ACC112 (cell line): ENCODE data around the gene SMAD3.

Source experiments
- H2AFZ ChIP-seq: fragments of 200-600 bp; sonication (generic); one replicate; pipeline ENCODE4 v1.6.0; 2017; ENCODE audit warnings: antibody characterized with exemption, low read length; ENCODE audit not compliant: unreplicated experiment
- H3K27ac ChIP-seq: fragments of 200-600 bp; sonication (generic); 2 replicates; pipeline ENCODE4 v1.5.1; 2014; ENCODE audit warnings: low read depth, mild to moderate bottlenecking, antibody characterized with exemption, low read length, moderate library complexity
- H3K27me3 ChIP-seq: fragments of 200-600 bp; sonication (generic); 2 replicates; pipeline ENCODE4 v1.6.1; 2014; ENCODE audit warnings: mild to moderate bottlenecking, antibody characterized with exemption, low read length, moderate library complexity, mixed read lengths; ENCODE audit not compliant: insufficient read depth
- H3K36me3 ChIP-seq: fragments of 200-600 bp; sonication (generic); 2 replicates; pipeline ENCODE4 v1.6.1; 2016; ENCODE audit warnings: mild to moderate bottlenecking, antibody characterized with exemption, low read length, moderate library complexity, mixed read lengths; ENCODE audit not compliant: insufficient read depth
- H3K4me1 ChIP-seq: fragments of 200-600 bp; sonication (generic); one replicate; pipeline ENCODE4 v1.6.1; 2016; ENCODE audit warnings: low read length, mixed read lengths; ENCODE audit not compliant: insufficient read depth, unreplicated experiment, control insufficient read depth
- H3K4me3 ChIP-seq: fragments of 200-600 bp; sonication (generic); 2 replicates; pipeline ENCODE4 v1.5.1; 2014; ENCODE audit warnings: mild to moderate bottlenecking, low read depth, low read length
- H3K79me2 ChIP-seq: fragments of 200-600 bp; sonication (generic); one replicate; pipeline ENCODE4 v1.6.0; 2016; ENCODE audit warnings: low read length; ENCODE audit not compliant: control insufficient read depth, unreplicated experiment, insufficient read depth

The SMAD3 gene

GRCh38 chr15:67048281-67049279 lies 16.8 kb upstream of the SMAD3 start:
- Histone ChIP-seq H3K36me3 (no peaks in the 10 kb centered on the region), H2AFZ (no peak overlapping the region), H3K4me1 (peaks cover 55% of the 10 kb centered on the region), H3K79me2 (no peaks in the 10 kb centered on the region), H3K27me3 (no peaks in the 10 kb centered on the region), H3K27ac (peak overlapping the region; percentile 98), H3K4me3 (peak overlapping the region; percentile 42; the same call in 1 of the 2 replicates)

GRCh38 chr15:67049351-67050044 lies 15.9 kb upstream of the SMAD3 start:
- Histone ChIP-seq H3K27me3 (no peaks in the 10 kb centered on the region), H3K27ac (peak overlapping the region; percentile 98), H3K36me3 (no peaks in the 10 kb centered on the region), H2AFZ (no peak overlapping the region), H3K4me1 (peaks cover 48% of the 10 kb centered on the region), H3K79me2 (no peaks in the 10 kb centered on the region), H3K4me3 (peak overlapping the region; percentile 42; the same call in 1 of the 2 replicates)

DNA sequence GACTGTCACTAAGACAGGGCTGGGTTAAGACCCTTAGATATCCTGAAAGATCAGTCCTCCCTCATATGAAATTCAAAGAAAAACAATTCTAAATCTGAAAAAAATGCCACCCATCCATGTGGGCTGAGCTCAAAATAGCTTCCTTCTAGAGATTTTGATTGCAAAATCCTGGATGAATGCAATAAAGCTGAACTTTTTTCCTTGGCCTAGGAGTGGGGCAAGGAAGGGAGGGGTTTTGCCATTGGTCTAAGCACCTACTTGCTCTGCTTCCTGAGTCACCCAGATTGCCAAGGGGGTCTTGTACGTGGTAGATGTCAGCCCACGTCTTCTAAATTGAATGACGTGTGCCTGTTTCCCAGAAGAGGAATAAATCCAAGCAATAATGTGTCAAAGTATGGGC lies 15.3 kb upstream of the SMAD3 start:
- Histone ChIP-seq H3K27me3 (no peaks in the 10 kb centered on the region), H3K36me3 (no peaks in the 10 kb centered on the region), H3K27ac (peak overlapping the region; percentile 98), H2AFZ (no peak overlapping the region), H3K4me1 (peaks cover 45% of the 10 kb centered on the region), H3K79me2 (no peaks in the 10 kb centered on the region), H3K4me3 (no peak overlapping the region)

DNA sequence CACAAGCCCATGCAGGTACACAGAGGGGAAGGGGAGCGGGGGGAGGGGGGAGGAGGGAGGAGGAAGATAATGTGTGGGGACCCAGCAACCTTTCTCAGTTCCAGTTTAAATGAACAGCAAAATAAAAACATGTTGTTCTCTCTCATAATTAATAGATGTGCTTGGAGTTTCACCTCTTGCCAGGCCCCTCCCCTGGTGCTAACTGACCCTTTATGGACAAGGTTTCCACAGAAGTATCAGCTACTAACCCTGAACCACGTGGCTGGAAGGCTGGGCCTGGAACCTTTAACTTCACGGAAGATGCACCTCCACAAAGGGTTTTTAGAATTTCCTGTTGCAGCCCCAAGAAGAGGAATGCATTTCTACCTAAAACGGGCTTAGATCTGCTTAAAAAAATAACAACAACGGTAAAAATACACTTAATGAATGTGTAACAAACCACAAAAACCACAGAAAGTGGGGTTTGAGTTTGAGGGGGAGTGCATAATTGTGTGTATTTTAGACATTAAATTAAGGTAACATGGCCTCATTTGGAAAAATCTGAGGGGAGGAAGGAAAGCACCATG lies 14.8 kb upstream of the SMAD3 start:
- H3K4me1 ChIP-seq: peaks cover 45% of the 10 kb centered on the region
- peak overlapping the region; percentile 98 for H3K27ac ChIP-seq
- no peaks in the 10 kb centered on the region for H3K36me3 ChIP-seq
- no peak overlapping the region for H3K4me3 ChIP-seq
- no peaks in the 10 kb centered on the region for H3K79me2 ChIP-seq
- H3K27me3 ChIP-seq: no peaks in the 10 kb centered on the region
- peak overlapping the region; percentile 60 for H2AFZ ChIP-seq

- Histone ChIP-seq H3K27ac (peak overlapping the region; percentile 98), H3K4me1 (peaks cover 45% of the 10 kb centered on the region), H3K79me2 (no peaks in the 10 kb centered on the region), H3K4me3 (no peak overlapping the region), H2AFZ (peak overlapping the region; percentile 60), H3K27me3 (no peaks in the 10 kb centered on the region), H3K36me3 (no peaks in the 10 kb centered on the region)
These were observed 14.0 kb upstream of the SMAD3 start for GRCh38 chr15:67051088-67052045.

- Histone ChIP-seq H3K27me3 (no peaks in the 10 kb centered on the region), H3K36me3 (no peaks in the 10 kb centered on the region), H3K4me1 (peaks cover 30% of the 10 kb centered on the region), H3K4me3 (no peak overlapping the region), H2AFZ (no peak overlapping the region), H3K79me2 (no peaks in the 10 kb centered on the region), H3K27ac (no peak overlapping the region)
These were observed 10.7 kb upstream of the SMAD3 start for GRCh38 chr15:67054676-67055075.

DNA sequence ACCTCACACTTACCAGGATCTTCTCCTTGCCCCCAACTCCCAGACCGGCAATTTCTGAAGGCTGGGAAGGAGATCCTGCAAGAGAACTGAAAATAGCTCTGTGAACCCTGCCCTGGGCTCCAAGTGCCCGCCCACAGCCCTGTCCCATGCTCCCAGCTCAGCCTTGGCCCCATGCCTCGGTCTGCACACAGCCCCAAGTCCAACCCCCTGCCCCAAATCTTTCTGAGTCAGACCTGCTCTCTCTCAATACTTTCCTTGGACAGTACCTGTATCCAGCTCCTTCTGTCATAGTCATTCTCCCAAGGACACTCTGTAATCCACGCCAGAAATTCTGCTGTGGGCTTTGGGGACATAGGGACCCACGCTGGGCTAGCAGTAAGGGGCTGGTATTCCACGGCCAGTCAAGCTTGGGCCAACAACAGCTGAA lies 6.3 kb upstream of the SMAD3 start:
- no peak overlapping the region for H2AFZ ChIP-seq
- H3K4me1 ChIP-seq: peaks cover 9% of the 10 kb centered on the region
- H3K27me3 ChIP-seq: no peaks in the 10 kb centered on the region
- no peaks in the 10 kb centered on the region for H3K36me3 ChIP-seq
- H3K27ac ChIP-seq: no peak overlapping the region
- no peak overlapping the region for H3K4me3 ChIP-seq
- H3K79me2 ChIP-seq: no peaks in the 10 kb centered on the region

GRCh38 chr15:67061811-67062368 lies 3.5 kb upstream of the SMAD3 start:
- Histone ChIP-seq H2AFZ (no peak overlapping the region), H3K4me1 (peaks cover 15% of the 10 kb centered on the region), H3K27ac (no peak overlapping the region), H3K36me3 (peaks cover 4% of the 10 kb centered on the region; the same call in 1 of the 2 replicates), H3K79me2 (peaks cover 12% of the 10 kb centered on the region), H3K27me3 (no peaks in the 10 kb centered on the region), H3K4me3 (no peak overlapping the region)

DNA sequence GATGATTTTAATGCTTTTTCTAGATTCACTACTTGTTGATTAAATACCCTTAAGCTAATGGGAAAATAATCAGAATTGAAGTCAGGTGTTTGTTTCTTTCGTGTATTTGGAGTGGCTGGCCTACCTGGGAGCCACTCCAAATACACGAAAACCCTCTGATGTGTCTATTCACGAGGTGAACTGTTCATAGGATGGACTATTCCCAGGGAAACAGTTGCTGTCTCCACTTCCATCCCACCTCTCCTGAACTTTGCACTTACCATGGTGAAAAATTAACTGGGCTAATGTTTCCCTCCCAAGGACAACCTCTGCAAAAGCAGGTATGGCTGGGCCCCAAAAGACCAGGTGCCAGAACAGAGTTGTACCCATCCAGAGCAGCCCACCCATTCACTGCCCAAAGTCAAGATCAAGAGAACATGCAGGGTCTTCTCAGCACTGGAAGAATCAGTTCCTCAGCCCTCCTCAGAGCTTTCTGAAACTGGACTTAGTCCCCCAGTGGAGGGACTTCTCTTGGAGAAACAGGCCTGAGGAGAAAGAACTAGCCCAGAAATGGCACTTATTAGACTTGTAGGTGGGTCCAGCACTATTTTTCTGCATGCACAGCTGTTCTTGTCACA lies 2.9 kb upstream of the SMAD3 start:
- H3K27ac ChIP-seq: no peak overlapping the region
- peaks cover 9% of the 10 kb centered on the region; the same call in 1 of the 2 replicates for H3K36me3 ChIP-seq
- H3K4me1 ChIP-seq: peaks cover 15% of the 10 kb centered on the region
- no peaks in the 10 kb centered on the region for H3K27me3 ChIP-seq
- no peak overlapping the region for H2AFZ ChIP-seq
- H3K79me2 ChIP-seq: peaks cover 18% of the 10 kb centered on the region
- H3K4me3 ChIP-seq: no peak overlapping the region
